HEK293 (cell line): ENCODE data around the gene PDRG1.

Source experiments
- CTCF ChIA-PET: fragments of 350-600 bp; formaldehyde crosslinking; extraction: SDS; loops from one replicate; lab custom pipeline; 2021; ENCODE audit warnings: antibody characterized with exemption; lab: Yijun Ruan, JAX
- POLR2A ChIA-PET: fragments of 300-600 bp; formaldehyde crosslinking; extraction: SDS; loops from one replicate; lab custom pipeline; 2020; ENCODE audit warnings: antibody characterized with exemption, inconsistent platforms; lab: Yijun Ruan, JAX
- H3K27ac ChIP-seq: fragments of 200-500 bp; sonication (Bioruptor generic); 2 replicates; pipeline ENCODE4 v1.5.1; 2014; ENCODE audit warnings: low read depth, low read length, control low read depth, inconsistent platforms; ENCODE audit errors: extremely low read depth
- H3K36me3 ChIP-seq, 2 experiments: fragments of 200-500 bp in 1 of 2; sonication (Bioruptor generic) in 1 of 2; 1 replicate in 1 of 2; 2 replicates in 1 of 2; pipeline ENCODE4 v1.5.1; 2014 to 2017; ENCODE audit warnings: inconsistent platforms in 2 of 2, low read length in 2 of 2; ENCODE audit not compliant: control insufficient read depth in 2 of 2, insufficient read depth in 1 of 2
- H3K4me1 ChIP-seq: fragments of 200-500 bp; sonication (Bioruptor generic); 2 replicates; pipeline ENCODE4 v1.5.1; 2014; ENCODE audit warnings: mild to moderate bottlenecking, low read length, inconsistent platforms; ENCODE audit not compliant: control insufficient read depth, insufficient read depth
- H3K4me3 ChIP-seq: 2 replicates; pipeline ENCODE4 v1.5.1; 2011; ENCODE audit warnings: low read depth, mild to moderate bottlenecking, control low read depth, low read length, moderate library complexity
- H3K9me3 ChIP-seq: fragments of 200-500 bp; sonication (Bioruptor generic); 2 replicates; pipeline ENCODE4 v1.5.1; 2014; ENCODE audit warnings: low read depth, low read length, inconsistent platforms; ENCODE audit not compliant: control insufficient read depth, insufficient read depth
- GLIS2 ChIP-seq: fragments of 450-650 bp; formaldehyde crosslinking; IDR thresholded peaks from 2 replicates; pipeline ENCODE4 v1.5.1; 2016; ENCODE audit warnings: missing biosample characterization, missing genetic modification characterization
- KLF9 ChIP-seq: fragments of 450-650 bp; formaldehyde crosslinking; IDR thresholded peaks from 2 replicates; pipeline ENCODE4 v1.5.1; 2016; ENCODE audit warnings: missing biosample characterization, missing genetic modification characterization, low read depth
- SP7 ChIP-seq: fragments of 450-650 bp; formaldehyde crosslinking; IDR thresholded peaks from 2 replicates; pipeline ENCODE4 v1.5.1; 2016; ENCODE audit warnings: missing biosample characterization, missing genetic modification characterization
- YY2 ChIP-seq: fragments of 450-650 bp; formaldehyde crosslinking; IDR thresholded peaks from 2 replicates; pipeline ENCODE4 v1.5.1; 2016; ENCODE audit warnings: missing biosample characterization, missing genetic modification characterization
- ZNF132 ChIP-seq: fragments of 450-650 bp; formaldehyde crosslinking; IDR thresholded peaks from 2 replicates; pipeline ENCODE4 v1.5.1; 2017; ENCODE audit warnings: missing biosample characterization, missing genetic modification characterization, borderline replicate concordance
- ZNF2 ChIP-seq: fragments of 450-650 bp; formaldehyde crosslinking; IDR thresholded peaks from 2 replicates; pipeline ENCODE4 v1.5.1; 2016; ENCODE audit warnings: missing biosample characterization, missing genetic modification characterization
- ZNF211 ChIP-seq: fragments of 450-650 bp; formaldehyde crosslinking; IDR thresholded peaks from 2 replicates; pipeline ENCODE4 v1.5.1; 2016; ENCODE audit warnings: low read depth, missing biosample characterization, missing genetic modification characterization
- ZNF37A ChIP-seq: fragments of 450-650 bp; IDR thresholded peaks from 2 replicates; pipeline ENCODE4 v1.5.1; 2018; ENCODE audit warnings: missing biosample characterization, missing genetic modification characterization
- ZNF391 ChIP-seq: fragments of 450-650 bp; formaldehyde crosslinking; IDR thresholded peaks from 2 replicates; pipeline ENCODE4 v1.5.1; 2016; ENCODE audit warnings: low read depth, missing biosample characterization, missing genetic modification characterization, borderline replicate concordance
- ZNF544 ChIP-seq: fragments of 450-650 bp; formaldehyde crosslinking; IDR thresholded peaks from 2 replicates; pipeline ENCODE4 v1.5.0; 2017; ENCODE audit warnings: missing biosample characterization, missing genetic modification characterization
- ZNF610 ChIP-seq: fragments of 450-650 bp; formaldehyde crosslinking; IDR thresholded peaks from 2 replicates; pipeline ENCODE4 v1.5.1; 2016; ENCODE audit warnings: missing biosample characterization, missing genetic modification characterization, borderline replicate concordance
- ZNF629 ChIP-seq: fragments of 450-650 bp; formaldehyde crosslinking; IDR thresholded peaks from 2 replicates; pipeline ENCODE4 v1.5.1; 2017; ENCODE audit warnings: missing biosample characterization, missing genetic modification characterization
- ZNF654 ChIP-seq: fragments of 450-650 bp; formaldehyde crosslinking; IDR thresholded peaks from 2 replicates; pipeline ENCODE4 v1.5.1; 2016; ENCODE audit warnings: low read depth, missing biosample characterization, missing genetic modification characterization
- ZNF660 ChIP-seq: fragments of 450-650 bp; IDR thresholded peaks from 2 replicates; pipeline ENCODE4 v1.5.1; 2018; ENCODE audit warnings: missing biosample characterization, mild to moderate bottlenecking, missing genetic modification characterization
- ZNF837 ChIP-seq: fragments of 450-650 bp; formaldehyde crosslinking; IDR thresholded peaks from 2 replicates; pipeline ENCODE4 v1.5.1; 2016; ENCODE audit warnings: missing biosample characterization, missing genetic modification characterization
- TF ChIP-seq, protein P1 (sequence below): fragments of 450-650 bp; formaldehyde crosslinking; optimal IDR thresholded peaks from 2 replicates; pipeline ENCODE3; 2016; ENCODE audit warnings: missing biosample characterization, mild to moderate bottlenecking, missing genetic modification characterization
- TF ChIP-seq, protein P2 (sequence below): fragments of 450-650 bp; formaldehyde crosslinking; IDR thresholded peaks from 2 replicates; pipeline ENCODE4 v1.5.1; 2017; ENCODE audit warnings: missing biosample characterization, mild to moderate bottlenecking, missing genetic modification characterization, moderate library complexity
- TF ChIP-seq, protein P3 (sequence below): fragments of 450-650 bp; formaldehyde crosslinking; IDR thresholded peaks from 2 replicates; pipeline ENCODE4 v1.5.1; 2017; ENCODE audit warnings: missing biosample characterization, missing genetic modification characterization
- TF ChIP-seq, protein P4 (sequence below): fragments of 450-650 bp; formaldehyde crosslinking; IDR thresholded peaks from 2 replicates; pipeline ENCODE4 v1.5.1; 2016; ENCODE audit warnings: missing biosample characterization, missing genetic modification characterization
- TF ChIP-seq, protein P5 (sequence below): fragments of 450-650 bp; formaldehyde crosslinking; IDR thresholded peaks from 2 replicates; pipeline ENCODE4 v1.5.1; 2016; ENCODE audit warnings: missing biosample characterization, missing genetic modification characterization

Gene PDRG1

DNA sequence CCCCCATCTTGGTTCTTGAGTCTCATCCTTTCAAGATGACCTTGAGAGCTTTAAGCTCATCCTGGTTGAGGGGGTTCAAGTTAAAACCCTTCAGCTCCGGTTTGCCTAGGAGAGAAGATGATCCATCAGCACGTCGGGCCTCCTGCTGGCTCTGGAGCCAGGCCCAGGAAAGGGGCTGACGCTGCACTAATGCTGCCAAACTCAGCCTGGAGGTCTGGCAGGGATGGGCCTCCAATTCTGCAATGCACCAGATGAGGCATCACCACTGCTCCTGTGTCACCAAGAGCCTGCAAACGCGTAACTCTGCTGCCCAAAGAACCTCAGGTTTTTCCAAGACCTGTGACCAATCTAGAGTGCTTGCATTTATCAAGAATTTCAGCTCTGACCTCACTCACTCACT is 6.1 kb downstream of the PDRG1 start:
- no peaks in the 10 kb centered on the region for H3K9me3 ChIP-seq
- H3K27ac ChIP-seq, result no peak overlapping the region
- ChIA-PET POLR2A (no interaction called here), CTCF (interaction anchor here (0.5 kb wide), 1 partner anchor 93 kb away, joined by 3 read pairs; no protein-coding TSS in a partner anchor)
- TF ChIP-seq GLIS2 (tag by site-specific recombination) (no peak), ZNF544 (no peak), ZNF211 (tag by site-specific recombination) (no peak), ZNF37A (tag by site-specific recombination) (no peak), ZNF391 (tag by site-specific recombination) (no peak), ZNF629 (tag by site-specific recombination) (no peak), SP7 (tag by site-specific recombination) (no peak), YY2 (tag by site-specific recombination) (no peak), ZNF660 (tag by site-specific recombination) (no peak), ZNF837 (no peak), ZNF132 (tag by site-specific recombination) (no peak), ZNF654 (no peak), ZNF610 (tag by site-specific recombination) (no peak), ZNF2 (tag by site-specific recombination) (no peak), KLF9 (tag by site-specific recombination) (no peak)
- TF ChIP-seq, protein P1, sequence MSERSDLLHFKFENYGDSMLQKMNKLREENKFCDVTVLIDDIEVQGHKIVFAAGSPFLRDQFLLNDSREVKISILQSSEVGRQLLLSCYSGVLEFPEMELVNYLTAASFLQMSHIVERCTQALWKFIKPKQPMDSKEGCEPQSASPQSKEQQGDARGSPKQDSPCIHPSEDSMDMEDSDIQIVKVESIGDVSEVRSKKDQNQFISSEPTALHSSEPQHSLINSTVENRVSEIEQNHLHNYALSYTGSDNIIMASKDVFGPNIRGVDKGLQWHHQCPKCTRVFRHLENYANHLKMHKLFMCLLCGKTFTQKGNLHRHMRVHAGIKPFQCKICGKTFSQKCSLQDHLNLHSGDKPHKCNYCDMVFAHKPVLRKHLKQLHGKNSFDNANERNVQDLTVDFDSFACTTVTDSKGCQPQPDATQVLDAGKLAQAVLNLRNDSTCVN (tag by site-specific recombination), result no peak
- TF ChIP-seq, protein P2, sequence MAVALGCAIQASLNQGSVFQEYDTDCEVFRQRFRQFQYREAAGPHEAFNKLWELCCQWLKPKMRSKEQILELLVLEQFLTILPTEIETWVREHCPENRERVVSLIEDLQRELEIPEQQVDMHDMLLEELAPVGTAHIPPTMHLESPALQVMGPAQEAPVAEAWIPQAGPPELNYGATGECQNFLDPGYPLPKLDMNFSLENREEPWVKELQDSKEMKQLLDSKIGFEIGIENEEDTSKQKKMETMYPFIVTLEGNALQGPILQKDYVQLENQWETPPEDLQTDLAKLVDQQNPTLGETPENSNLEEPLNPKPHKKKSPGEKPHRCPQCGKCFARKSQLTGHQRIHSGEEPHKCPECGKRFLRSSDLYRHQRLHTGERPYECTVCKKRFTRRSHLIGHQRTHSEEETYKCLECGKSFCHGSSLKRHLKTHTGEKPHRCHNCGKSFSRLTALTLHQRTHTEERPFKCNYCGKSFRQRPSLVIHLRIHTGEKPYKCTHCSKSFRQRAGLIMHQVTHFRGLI (tag by site-specific recombination), result no peak
- TF ChIP-seq, protein P3, sequence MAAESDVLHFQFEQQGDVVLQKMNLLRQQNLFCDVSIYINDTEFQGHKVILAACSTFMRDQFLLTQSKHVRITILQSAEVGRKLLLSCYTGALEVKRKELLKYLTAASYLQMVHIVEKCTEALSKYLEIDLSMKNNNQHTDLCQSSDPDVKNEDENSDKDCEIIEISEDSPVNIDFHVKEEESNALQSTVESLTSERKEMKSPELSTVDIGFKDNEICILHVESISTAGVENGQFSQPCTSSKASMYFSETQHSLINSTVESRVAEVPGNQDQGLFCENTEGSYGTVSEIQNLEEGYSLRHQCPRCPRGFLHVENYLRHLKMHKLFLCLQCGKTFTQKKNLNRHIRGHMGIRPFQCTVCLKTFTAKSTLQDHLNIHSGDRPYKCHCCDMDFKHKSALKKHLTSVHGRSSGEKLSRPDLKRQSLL, result no peak
- TF ChIP-seq, protein P4, sequence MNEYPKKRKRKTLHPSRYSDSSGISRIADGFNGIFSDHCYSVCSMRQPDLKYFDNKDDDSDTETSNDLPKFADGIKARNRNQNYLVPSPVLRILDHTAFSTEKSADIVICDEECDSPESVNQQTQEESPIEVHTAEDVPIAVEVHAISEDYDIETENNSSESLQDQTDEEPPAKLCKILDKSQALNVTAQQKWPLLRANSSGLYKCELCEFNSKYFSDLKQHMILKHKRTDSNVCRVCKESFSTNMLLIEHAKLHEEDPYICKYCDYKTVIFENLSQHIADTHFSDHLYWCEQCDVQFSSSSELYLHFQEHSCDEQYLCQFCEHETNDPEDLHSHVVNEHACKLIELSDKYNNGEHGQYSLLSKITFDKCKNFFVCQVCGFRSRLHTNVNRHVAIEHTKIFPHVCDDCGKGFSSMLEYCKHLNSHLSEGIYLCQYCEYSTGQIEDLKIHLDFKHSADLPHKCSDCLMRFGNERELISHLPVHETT (tag by site-specific recombination), result no peak
- TF ChIP-seq, protein P5, sequence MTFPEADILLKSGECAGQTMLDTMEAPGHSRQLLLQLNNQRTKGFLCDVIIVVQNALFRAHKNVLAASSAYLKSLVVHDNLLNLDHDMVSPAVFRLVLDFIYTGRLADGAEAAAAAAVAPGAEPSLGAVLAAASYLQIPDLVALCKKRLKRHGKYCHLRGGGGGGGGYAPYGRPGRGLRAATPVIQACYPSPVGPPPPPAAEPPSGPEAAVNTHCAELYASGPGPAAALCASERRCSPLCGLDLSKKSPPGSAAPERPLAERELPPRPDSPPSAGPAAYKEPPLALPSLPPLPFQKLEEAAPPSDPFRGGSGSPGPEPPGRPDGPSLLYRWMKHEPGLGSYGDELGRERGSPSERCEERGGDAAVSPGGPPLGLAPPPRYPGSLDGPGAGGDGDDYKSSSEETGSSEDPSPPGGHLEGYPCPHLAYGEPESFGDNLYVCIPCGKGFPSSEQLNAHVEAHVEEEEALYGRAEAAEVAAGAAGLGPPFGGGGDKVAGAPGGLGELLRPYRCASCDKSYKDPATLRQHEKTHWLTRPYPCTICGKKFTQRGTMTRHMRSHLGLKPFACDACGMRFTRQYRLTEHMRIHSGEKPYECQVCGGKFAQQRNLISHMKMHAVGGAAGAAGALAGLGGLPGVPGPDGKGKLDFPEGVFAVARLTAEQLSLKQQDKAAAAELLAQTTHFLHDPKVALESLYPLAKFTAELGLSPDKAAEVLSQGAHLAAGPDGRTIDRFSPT (tag by site-specific recombination), result no peak
- H3K4me1 ChIP-seq, result no peaks in the 10 kb centered on the region
- H3K4me3 ChIP-seq, result no peak overlapping the region
- peaks cover 0 to 85% of the 10 kb centered on the region in 2 experiments; a peak in 2 of 3 replicates for H3K36me3 ChIP-seq
